DMS114 treated with DMSO at 0.1 percent for 48 hours (cell line): ENCODE measurements around the gene MARK2.

Experiments used
- DNase-seq: peaks from one replicate; lab custom pipeline; 2025; ENCODE audit not compliant: unreplicated experiment; lab: John Stamatoyannopoulos, UW

The MARK2 gene

GRCh38 chr11:63907808-63908530, 69.1 kb downstream of the MARK2 start:
- no peak for DNase-seq

DNA sequence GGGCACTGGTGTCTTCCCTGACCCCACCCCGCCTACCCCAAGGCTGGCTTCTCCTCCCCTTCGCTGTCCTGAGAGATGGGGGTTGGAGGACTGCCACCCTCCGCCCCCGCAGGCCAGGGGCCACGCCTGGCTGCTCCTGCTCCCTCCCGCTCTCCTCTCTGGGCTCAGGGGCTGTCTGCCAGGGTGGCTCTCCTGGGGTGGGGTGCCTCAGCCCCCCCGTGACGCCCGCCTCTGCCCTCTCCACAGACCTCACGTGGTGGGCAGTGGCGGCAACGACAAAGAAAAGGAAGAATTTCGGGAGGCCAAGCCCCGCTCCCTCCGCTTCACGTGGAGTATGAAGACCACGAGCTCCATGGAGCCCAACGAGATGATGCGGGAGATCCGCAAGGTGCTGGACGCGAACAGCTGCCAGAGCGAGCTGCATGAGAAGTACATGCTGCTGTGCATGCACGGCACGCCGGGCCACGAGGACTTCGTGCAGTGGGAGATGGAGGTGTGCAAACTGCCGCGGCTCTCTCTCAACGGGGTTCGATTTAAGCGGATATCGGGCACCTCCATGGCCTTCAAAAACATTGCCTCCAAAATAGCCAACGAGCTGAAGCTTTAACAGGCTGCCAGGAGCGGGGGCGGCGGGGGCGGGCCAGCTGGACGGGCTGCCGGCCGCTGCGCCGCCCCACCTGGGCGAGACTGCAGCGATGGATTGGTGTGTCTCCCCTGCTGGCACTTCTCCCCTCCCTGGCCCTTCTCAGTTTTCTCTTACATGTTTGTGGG, 69.9 kb downstream of the MARK2 start:
- DNase-seq: no peak

- DNase-seq: no peak
Measured at GRCh38 chr11:63909591-63910506, 70.9 kb downstream of the MARK2 start.

GRCh38 chr11:63910675-63911074, 71.8 kb downstream of the MARK2 start:
- DNase-seq: no peak

- no peak for DNase-seq
Measured at GRCh38 chr11:63911440-63911839, 72.5 kb downstream of the MARK2 start.

DNA sequence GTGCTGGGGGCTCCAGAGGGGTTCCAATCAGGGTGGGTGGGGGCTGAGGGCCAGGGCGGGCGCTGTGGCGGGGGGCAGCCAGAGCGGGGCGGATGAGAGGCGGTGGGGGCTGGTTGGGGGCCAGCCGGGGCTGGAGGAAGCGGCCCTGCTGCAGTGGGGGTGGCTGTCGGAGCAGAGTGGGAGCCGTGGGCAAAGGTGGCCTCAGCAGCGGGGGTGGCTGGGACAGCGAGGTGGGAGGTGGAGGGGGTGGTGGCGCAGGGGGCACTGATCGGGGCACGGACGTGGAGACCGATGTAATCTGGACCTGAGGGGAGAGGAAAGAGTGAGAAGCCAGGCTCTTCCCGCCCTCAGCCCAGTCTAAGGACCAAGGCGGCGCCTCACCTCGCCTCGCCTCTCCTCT, 73.0 kb downstream of the MARK2 start:
- DNase-seq: no peak

DNA sequence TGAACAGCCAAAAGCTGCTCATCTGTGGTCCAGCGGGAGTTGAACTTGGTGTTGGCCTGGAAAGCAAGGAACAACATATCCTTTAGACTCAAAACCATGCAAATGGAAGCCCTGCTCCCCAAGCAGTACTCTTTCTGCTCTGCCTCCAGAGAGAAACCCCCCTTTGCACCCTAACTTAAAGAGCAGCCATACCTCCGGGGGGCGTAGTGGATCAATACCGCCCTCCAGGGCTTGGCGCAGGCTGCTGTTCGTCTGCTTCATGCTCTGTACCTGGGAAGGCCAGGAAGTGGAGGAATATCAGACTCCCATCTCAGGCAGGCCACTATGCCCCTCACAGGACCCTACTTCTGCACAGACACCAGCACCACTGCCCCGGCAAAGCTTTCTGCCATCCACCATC, 73.8 kb downstream of the MARK2 start:
- no peak for DNase-seq

GRCh38 chr11:63913866-63914830, 75.2 kb downstream of the MARK2 start:
- no peak for DNase-seq

- no peak for DNase-seq
Measured at GRCh38 chr11:63914896-63915691, 76.2 kb downstream of the MARK2 start.

DNA sequence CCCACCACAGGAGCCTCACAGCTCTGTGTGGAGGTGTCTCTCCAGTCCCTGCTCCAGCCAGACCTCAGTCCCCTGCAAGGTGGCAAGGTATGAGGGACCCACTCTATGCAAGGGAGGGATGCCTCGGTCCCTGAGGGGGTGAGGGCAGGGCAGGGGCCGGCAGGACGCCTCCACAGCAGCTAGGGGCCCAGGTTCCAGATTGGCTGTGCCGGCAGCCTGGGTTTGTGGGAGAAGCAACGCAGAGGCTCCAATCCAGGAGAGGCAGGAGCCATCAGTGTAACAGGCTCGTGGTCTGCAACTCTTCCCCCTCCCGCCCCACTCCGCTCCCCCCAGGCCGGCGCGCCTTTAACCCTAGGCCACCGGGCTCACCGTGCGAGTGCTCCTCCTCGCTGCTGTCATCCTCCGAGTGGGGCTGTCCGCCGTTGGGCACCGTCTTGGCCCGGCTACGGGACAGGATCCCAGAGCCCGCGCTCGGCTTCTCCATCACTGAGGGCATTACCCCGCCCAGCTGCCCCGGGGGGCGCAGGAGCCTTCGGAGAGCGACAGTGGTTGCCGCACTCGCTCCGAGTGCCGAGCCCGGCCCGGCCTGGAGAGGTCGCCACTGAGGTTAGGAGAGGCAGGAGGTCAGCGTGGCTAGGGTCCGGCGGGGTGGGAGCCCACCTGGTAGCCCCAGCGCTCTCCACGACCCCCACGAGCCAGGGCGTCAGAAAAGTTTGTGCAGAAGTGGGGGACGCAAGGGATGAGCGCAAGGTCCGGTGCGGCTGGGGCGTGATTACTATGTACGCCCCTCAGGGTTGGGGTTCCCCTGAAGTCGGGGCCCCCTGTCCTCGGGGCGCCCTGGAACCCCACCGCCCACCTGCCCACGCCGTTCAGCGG, 77.3 kb downstream of the MARK2 start:
- peak; percentile 18 for DNase-seq

GRCh38 chr11:63916837-63917691, 78.2 kb downstream of the MARK2 start, which contains the start of gene RCOR2:
TSS of gene RCOR2 (minus strand) at chr11:63917164. CDS start at chr11:63916456, 708 bp downstream.
- peak; percentile 39 for DNase-seq

- DNase-seq: no peak
Measured at GRCh38 chr11:63917692-63918506, 79.0 kb downstream of the MARK2 start.

- DNase-seq: no peak
Measured at GRCh38 chr11:63918507-63919191, 79.7 kb downstream of the MARK2 start.

GRCh38 chr11:63919267-63920125, 80.6 kb downstream of the MARK2 start:
- DNase-seq: no peak
